NCI-H1417 treated with DMSO at 0.1 percent for 48 hours (cell line): Measurements from ENCODE around the gene TBX4.
"Not testable (repeated sequence)": the region's sequence is repeated elsewhere in the genome, so short reads cannot be mapped to it uniquely, and the experiment has no call there.

ENCODE experiments used
- DNase-seq: peaks from one replicate; lab custom pipeline; 2025; lab: John Stamatoyannopoulos, UW

The TBX4 gene

DNA sequence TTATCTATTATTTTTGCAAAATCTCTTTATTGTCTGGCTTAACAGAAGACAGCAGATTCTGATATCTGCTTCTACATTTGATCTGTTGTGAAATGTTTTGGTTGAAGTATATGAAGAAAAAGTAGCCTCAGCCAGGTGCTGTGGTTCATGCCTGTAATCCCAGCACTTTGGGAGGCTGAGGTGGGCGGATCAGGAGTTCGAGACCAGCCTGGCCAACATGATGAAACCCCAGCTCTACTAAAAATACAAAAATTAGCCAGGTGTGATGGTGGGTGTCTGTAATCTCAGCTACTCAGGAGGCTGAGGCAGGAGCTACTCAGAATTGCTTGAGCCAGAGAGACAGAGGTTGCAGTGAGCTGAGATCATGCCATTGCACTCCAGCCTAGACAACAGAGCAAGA is 75.2 kb downstream of the TBX4 start:
- DNase-seq = not testable (repeated sequence)

DNA sequence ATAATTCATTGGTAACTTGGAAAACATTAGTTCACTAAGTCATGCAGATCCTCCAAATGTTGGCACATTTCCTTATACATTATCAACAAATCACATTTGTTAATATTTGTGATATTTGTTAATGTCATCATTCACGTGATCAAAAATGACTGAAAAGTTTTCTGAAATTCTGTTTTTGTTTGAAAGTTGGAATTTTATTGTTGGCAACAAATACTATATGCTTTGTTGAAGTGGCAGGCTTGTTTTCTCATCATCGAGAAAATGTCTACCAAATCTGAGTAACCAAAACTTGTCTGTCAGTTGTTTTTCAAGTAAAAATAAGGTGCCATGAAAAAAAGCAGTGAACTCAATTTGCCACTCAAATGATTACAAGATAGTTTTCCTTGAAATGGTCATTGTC is 75.9 kb downstream of the TBX4 start:
- DNase-seq = no peak

DNA sequence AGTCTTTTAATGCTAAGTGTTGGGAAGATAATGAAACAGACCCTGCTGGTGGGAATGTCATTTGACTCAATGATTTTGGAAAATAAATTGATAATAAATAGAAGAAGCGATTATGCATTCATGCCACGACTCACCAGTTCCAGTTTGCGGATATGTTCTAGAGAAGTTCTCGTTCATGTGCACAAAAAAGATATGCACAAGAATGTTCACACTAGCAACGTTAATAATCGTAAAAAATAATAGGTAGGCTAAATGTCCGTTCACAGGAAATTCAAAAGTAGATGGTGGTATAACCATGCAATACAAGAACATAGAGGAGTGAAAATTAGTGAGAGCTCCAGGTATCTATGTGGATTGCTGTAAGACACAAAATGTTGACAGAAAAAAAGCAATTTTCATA is 79.0 kb downstream of the TBX4 start:
- DNase-seq = no peak

DNA sequence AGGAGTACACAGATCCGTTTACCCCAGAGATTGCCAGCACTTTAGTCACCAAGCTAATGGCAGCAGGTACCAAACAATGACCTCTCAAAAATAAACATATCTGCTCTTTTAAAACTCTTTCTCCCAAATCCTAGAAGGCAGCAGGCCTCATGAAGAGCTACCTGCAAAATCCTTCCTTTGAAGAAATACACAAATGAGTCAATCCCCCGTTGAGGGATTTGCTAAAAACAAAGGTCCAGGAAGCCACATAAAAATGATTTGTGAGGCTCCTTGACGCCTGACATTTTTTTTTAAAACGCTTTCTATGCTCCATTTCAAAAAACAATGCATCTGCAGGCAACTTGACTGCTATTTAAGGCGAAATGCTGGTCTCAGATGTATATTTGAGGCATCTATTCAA is 80.6 kb downstream of the TBX4 start:
- DNase-seq = no peak

DNA sequence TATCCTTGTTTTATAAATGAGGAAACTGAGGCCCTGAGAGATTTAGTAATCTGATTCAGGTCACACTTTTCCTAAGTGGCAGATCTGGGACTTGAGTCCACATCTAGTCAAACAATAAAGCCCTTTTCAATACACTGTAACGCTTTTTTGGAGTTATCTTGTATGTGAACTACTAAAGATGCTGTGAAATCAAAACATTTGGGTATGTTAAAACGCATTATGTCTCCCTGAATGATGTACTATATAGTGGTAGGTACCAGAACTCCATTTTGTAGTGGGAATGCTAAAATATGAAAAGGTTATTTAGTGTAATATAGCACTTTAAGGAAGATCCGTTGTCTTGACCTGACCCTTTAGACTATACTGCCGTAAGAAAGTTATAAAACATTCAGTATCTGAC is 81.6 kb downstream of the TBX4 start:
- no peak for DNase-seq

DNA sequence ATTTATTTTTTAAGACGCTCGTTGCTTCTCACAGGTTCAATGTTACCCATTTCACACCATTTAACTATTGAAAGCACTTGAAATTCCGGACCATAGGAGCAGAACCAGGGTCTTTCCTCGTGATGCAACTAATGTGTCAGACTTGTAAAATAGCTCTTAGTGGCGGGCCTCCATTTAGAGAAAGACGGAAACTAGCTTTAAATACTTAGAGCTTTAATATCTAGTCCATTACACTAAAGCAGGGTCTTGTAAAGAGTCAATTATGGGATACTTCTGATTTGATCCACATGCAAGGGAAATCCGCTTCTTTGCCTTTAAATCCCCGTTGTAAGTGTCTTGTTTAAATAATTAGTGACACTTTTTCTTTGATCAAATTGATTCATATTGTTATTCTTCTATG is 82.2 kb downstream of the TBX4 start:
- DNase-seq = no peak
